ENCODE results near the gene GDPD5. TPM values are rescaled to one million over a fixed set of nuclear protein-coding genes. Genes with fewer than 3 reads are reported as not detected.

The GDPD5 gene
- polyA plus RNA-seq, 3 donors, result 4.9 to 39.0 (median 7.6) TPM

DNA sequence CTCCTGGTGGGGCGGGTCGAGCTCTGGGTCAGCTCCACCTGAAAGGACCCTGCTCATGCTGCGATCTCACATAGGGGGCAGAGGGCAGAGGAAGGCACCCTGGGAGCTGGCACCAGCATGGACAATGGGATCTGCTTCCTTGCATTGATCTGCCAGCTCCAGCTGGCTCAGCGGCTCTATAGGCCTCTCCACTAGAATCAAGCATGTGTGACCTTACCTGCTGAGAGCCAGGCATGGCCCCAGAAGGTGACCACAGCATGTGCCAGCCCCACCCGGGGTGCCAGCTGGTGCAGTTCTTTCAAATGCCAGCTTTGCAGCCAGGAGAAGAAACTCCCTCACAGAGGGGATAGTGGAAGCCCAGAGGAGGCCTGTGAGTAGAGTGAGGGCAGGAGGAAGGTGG, 70.8 kb downstream of the GDPD5 start:
- no peak for DNase-seq
- 98% methylated on average over 4 of the region's 5 CpGs for WGBS (ENCODE audit: insufficient coverage)
- H3K4me3 ChIP-seq (replicated peaks in 1 of 3; ENCODE audit: low read depth in 2 of 3, low read length in 3 of 3), result no peak overlapping the region
- no peak overlapping the region for H3K4me3 Mint-ChIP-seq
- H3K27ac ChIP-seq (ENCODE audit: low read depth in 1 of 2, low read length in 2 of 2), result no peak overlapping the region
- no peak overlapping the region for H3K4me2 ChIP-seq (replicated peaks; ENCODE audit: extremely low read depth, low read length, poor library complexity, severe bottlenecking)
- H3K4me1 ChIP-seq (ENCODE audit: control insufficient read depth in 1 of 2, insufficient read depth in 2 of 2, low read length in 2 of 2), result no peaks in the 10 kb centered on the region
- H3K9ac ChIP-seq (ENCODE audit: insufficient read depth, low read length, poor library complexity, severe bottlenecking), result no peak overlapping the region
- intact Hi-C loops (cut with micrococcal nuclease), result no loop called here
- H3K9me3 ChIP-seq (replicated peaks in 1 of 2; ENCODE audit: control insufficient read depth in 1 of 2, insufficient read depth in 1 of 2, low read length in 2 of 2), result peaks cover 0 to 4% of the 10 kb centered on the region in 2 donors
- peaks cover 23 to 25% of the 10 kb centered on the region in 2 donors for H3K36me3 Mint-ChIP-seq
- H3K27me3 Mint-ChIP-seq (ENCODE audit: low read depth in 3 of 3), result peaks cover 1 to 4% (median 3%) of the 10 kb centered on the region in 3 donors
- H3K27me3 ChIP-seq (ENCODE audit: control insufficient read depth in 2 of 2, insufficient read depth in 2 of 2, low read length in 2 of 2), result no peaks in the 10 kb centered on the region
- H3K4me1 Mint-ChIP-seq, result no peaks in the 10 kb centered on the region
- H3K9me3 Mint-ChIP-seq, result peaks cover 0 to 7% (median 2%) of the 10 kb centered on the region in 7 donors
- TF ChIP-seq, protein P1, sequence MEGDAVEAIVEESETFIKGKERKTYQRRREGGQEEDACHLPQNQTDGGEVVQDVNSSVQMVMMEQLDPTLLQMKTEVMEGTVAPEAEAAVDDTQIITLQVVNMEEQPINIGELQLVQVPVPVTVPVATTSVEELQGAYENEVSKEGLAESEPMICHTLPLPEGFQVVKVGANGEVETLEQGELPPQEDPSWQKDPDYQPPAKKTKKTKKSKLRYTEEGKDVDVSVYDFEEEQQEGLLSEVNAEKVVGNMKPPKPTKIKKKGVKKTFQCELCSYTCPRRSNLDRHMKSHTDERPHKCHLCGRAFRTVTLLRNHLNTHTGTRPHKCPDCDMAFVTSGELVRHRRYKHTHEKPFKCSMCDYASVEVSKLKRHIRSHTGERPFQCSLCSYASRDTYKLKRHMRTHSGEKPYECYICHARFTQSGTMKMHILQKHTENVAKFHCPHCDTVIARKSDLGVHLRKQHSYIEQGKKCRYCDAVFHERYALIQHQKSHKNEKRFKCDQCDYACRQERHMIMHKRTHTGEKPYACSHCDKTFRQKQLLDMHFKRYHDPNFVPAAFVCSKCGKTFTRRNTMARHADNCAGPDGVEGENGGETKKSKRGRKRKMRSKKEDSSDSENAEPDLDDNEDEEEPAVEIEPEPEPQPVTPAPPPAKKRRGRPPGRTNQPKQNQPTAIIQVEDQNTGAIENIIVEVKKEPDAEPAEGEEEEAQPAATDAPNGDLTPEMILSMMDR (IDR thresholded peaks at IDR 0.05), result no peak
- no peaks in the 10 kb centered on the region for H4K20me1 ChIP-seq (ENCODE audit: insufficient read depth, low read length)
- H3K27ac Mint-ChIP-seq, result no peak overlapping the region
- peaks cover 0 to 16% of the 10 kb centered on the region in 2 donors for H3K36me3 ChIP-seq (replicated peaks in 1 of 2; ENCODE audit: control insufficient read depth in 1 of 2, insufficient read depth in 2 of 2, low read length in 2 of 2)
- H2AFZ ChIP-seq (ENCODE audit: insufficient read depth, low read depth, low read length, poor library complexity, severe bottlenecking), result no peak overlapping the region
- no peaks in the 10 kb centered on the region for H3K79me2 ChIP-seq (ENCODE audit: insufficient read depth, low read length)

DNA sequence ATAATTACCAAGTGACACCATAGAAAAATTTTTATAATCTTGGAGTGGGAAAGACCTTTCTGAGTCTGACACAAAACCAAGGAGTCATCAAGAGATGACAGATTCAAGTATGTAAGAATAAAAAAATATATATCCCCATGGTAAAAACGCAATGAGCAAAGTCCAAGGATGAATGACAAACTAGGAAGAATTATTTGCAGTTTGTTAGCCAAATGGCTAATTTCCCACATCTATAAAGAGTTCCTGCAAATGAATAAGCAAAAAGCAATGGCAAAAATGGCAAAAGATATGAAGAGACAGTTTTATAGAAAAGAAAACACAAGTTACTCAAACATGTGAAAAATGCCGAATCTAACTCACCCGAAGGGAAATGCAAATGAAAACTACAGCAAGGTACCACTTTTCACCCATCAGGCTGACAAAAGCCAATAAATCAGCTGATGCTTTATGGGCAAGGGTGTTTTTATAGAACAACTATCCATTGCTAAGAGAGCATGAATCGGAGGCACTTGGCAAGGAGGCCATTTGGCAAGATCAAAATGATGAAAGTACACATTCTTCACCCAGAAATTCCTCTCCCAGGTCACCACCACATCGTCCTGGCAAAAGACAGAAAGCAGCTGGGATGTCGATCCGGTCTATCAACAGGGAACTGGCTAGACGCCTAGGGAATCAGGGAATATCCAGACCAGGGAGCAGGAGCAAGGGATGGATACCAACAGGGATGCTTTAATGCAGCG, 71.7 kb downstream of the GDPD5 start:
- H3K9me3 ChIP-seq (replicated peaks in 1 of 2; ENCODE audit: control insufficient read depth in 1 of 2, insufficient read depth in 1 of 2, low read length in 2 of 2), result peaks cover 0 to 4% of the 10 kb centered on the region in 2 donors
- Mint-ChIP-seq H3K4me3 (no peak overlapping the region), H3K27ac (no peak overlapping the region), H3K36me3 (peaks cover 22 to 23% of the 10 kb centered on the region in 2 donors), H3K27me3 (ENCODE audit: low read depth in 3 of 3) (peaks cover 1 to 4% (median 3%) of the 10 kb centered on the region in 3 donors), H3K4me1 (no peaks in the 10 kb centered on the region), H3K9me3 (peaks cover 0 to 7% (median 2%) of the 10 kb centered on the region in 7 donors)
- H3K4me1 ChIP-seq (ENCODE audit: control insufficient read depth in 1 of 2, insufficient read depth in 2 of 2, low read length in 2 of 2), result no peaks in the 10 kb centered on the region
- no peaks in the 10 kb centered on the region for H3K79me2 ChIP-seq (ENCODE audit: insufficient read depth, low read length)
- 100% methylated on average over 4 of the region's 9 CpGs for WGBS (ENCODE audit: insufficient coverage)
- no peaks in the 10 kb centered on the region for H4K20me1 ChIP-seq (ENCODE audit: insufficient read depth, low read length)
- H3K4me2 ChIP-seq (replicated peaks; ENCODE audit: extremely low read depth, low read length, poor library complexity, severe bottlenecking), result no peak overlapping the region
- intact Hi-C loops (cut with micrococcal nuclease), result no loop called here
- no peak overlapping the region for H2AFZ ChIP-seq (ENCODE audit: insufficient read depth, low read depth, low read length, poor library complexity, severe bottlenecking)
- peaks cover 0 to 16% of the 10 kb centered on the region in 2 donors for H3K36me3 ChIP-seq (replicated peaks in 1 of 2; ENCODE audit: control insufficient read depth in 1 of 2, insufficient read depth in 2 of 2, low read length in 2 of 2)
- no peak for DNase-seq
- TF ChIP-seq, protein P1 (IDR thresholded peaks at IDR 0.05), result no peak
- no peak overlapping the region for H3K27ac ChIP-seq (ENCODE audit: low read depth in 1 of 2, low read length in 2 of 2)
- H3K4me3 ChIP-seq (replicated peaks in 1 of 3; ENCODE audit: low read depth in 2 of 3, low read length in 3 of 3), result no peak overlapping the region
- no peaks in the 10 kb centered on the region for H3K27me3 ChIP-seq (ENCODE audit: control insufficient read depth in 2 of 2, insufficient read depth in 2 of 2, low read length in 2 of 2)
- no peak overlapping the region for H3K9ac ChIP-seq (ENCODE audit: insufficient read depth, low read length, poor library complexity, severe bottlenecking)
